SH-SY5Y (cell line): ENCODE results near the gene ZNF263.

Source experiments
- GATA2 ChIP-seq: IDR thresholded peaks from 2 replicates; pipeline ENCODE4 v1.6.1; 2011; ENCODE audit warnings: mild to moderate bottlenecking, low read depth, low read length
- GATA3 ChIP-seq: IDR thresholded peaks from 2 replicates; pipeline ENCODE4 v1.6.1; 2011; ENCODE audit warnings: low read depth, mild to moderate bottlenecking, low read length, moderate library complexity

DNA sequence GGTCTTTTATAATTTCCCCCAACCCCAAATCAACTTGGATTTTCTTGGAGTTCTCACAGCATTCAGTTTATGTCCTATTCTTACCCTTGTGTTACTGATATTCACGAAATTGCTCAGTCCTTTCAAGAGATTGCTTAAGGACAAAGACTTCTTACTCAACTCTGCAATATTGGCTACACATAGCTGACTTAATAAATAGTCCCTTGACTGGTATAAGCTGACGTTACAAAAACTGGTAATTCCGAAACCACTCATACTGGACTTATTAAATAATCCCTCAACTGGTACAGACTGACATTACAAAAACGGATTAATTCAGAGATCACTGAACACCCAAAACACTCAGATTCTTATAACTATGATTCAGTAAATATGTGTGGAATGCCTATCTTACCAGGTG lies 21.1 kb downstream of the ZNF263 start:
- TF ChIP-seq GATA2 (no peak), GATA3 (no peak)
